Vagina (tissue), 2 donors: ENCODE measurements around the gene PON2.

ENCODE experiments used
- CTCF ChIP-seq, 3 experiments: fragments of 450-650 bp in 2 of 3; fragments of 200-600 bp in 1 of 3; sonication (generic) in 1 of 3; IDR thresholded peaks; one replicate each; pipeline ENCODE4 v1.5.1; 2017 to 2019; ENCODE audit warnings: antibody characterized with exemption in 3 of 3, mild to moderate bottlenecking in 2 of 3, moderate library complexity in 2 of 3
- POLR2A ChIP-seq, 2 donors: fragments of 450-650 bp; IDR thresholded peaks; one replicate each; pipeline ENCODE4 v1.6.1; 2017; ENCODE audit warnings: antibody characterized with exemption in 2 of 2, mild to moderate bottlenecking in 2 of 2, moderate library complexity in 2 of 2
- POLR2AphosphoS5 ChIP-seq, 2 donors: sonication (generic); formaldehyde crosslinking; IDR thresholded peaks; one replicate each; pipeline ENCODE4 v1.9.0; 2017; ENCODE audit warnings: antibody characterized with exemption in 2 of 2, mild to moderate bottlenecking in 2 of 2, low read depth in 1 of 2; ENCODE audit not compliant: insufficient read depth in 1 of 2

GRCh38 chr7:95457947-95458346, 23.1 kb upstream of the PON2 start:
- no peak for TF ChIP-seq POLR2AphosphoS5 (IDR thresholded peaks at IDR 0.05; ENCODE audit: insufficient read depth in 1 of 2, low read depth in 1 of 2)
- TF ChIP-seq CTCF (IDR thresholded peaks at IDR 0.05), result no peak
- no peak for TF ChIP-seq POLR2A (IDR thresholded peaks at IDR 0.05)
